GM23338 (cell line): ENCODE measurements around the gene PROS1.

Source experiments
- CREB1 ChIP-seq: fragments of 250-450 bp; sonication (Bioruptor Pico); IDR thresholded peaks from 2 replicates; pipeline ENCODE4 v1.5.0; 2020; ENCODE audit warnings: low read depth, mild to moderate bottlenecking, moderate library complexity
- EZH2 ChIP-seq: fragments of 200-600 bp; sonication (generic); IDR thresholded peaks from one replicate; pipeline ENCODE4 v1.8.0; 2017; ENCODE audit warnings: antibody characterized with exemption, mild to moderate bottlenecking, low read depth; ENCODE audit not compliant: unreplicated experiment
- EZH2phosphoT487 ChIP-seq: fragments of 200-600 bp; sonication (generic); IDR thresholded peaks from one replicate; pipeline ENCODE4 v1.8.1; 2018; ENCODE audit warnings: antibody characterized with exemption; ENCODE audit not compliant: unreplicated experiment
- JUNB ChIP-seq: IDR thresholded peaks from one replicate; pipeline ENCODE4 v1.6.1; 2016; ENCODE audit warnings: antibody characterized with exemption; ENCODE audit not compliant: unreplicated experiment
- NANOG ChIP-seq: IDR thresholded peaks from 2 replicates; pipeline ENCODE4 v1.6.1; 2016; ENCODE audit warnings: antibody characterized with exemption, borderline replicate concordance
- POLR2AphosphoS5 ChIP-seq: IDR thresholded peaks from 2 replicates; pipeline ENCODE4 v1.6.1; 2016; ENCODE audit warnings: antibody characterized with exemption, low read depth
- STAT1 ChIP-seq: IDR thresholded peaks from one replicate; pipeline ENCODE4 v1.6.1; 2016; ENCODE audit warnings: antibody characterized with exemption; ENCODE audit not compliant: unreplicated experiment
- ZNF114 ChIP-seq: fragments of 250-450 bp; sonication (Bioruptor Pico); IDR thresholded peaks from 2 replicates; pipeline ENCODE4 v1.5.0; 2020; ENCODE audit warnings: mild to moderate bottlenecking, moderate library complexity
- ZNF331 ChIP-seq: fragments of 250-450 bp; sonication (Bioruptor Pico); IDR thresholded peaks from 2 replicates; pipeline ENCODE4 v1.5.0; 2020; ENCODE audit warnings: low read depth, mild to moderate bottlenecking, moderate library complexity
- ZNF462 ChIP-seq: fragments of 250-450 bp; sonication (Bioruptor Pico); IDR thresholded peaks from 2 replicates; pipeline ENCODE4 v1.5.0; 2020; ENCODE audit warnings: mild to moderate bottlenecking, moderate library complexity
- TF ChIP-seq, protein P1 (sequence below), 2 experiments: fragments of 200-600 bp in 1 of 2; sonication (generic) in 1 of 2; conservative IDR thresholded peaks; 2 replicates each; pipeline versions ENCODE4 v1.5.1 to v1.6.1; 2016 to 2017; ENCODE audit warnings: antibody characterized with exemption in 2 of 2, low read depth in 2 of 2, mild to moderate bottlenecking in 2 of 2, moderate library complexity in 1 of 2
- TF ChIP-seq, protein P2 (sequence below): IDR thresholded peaks from one replicate; pipeline ENCODE4 v1.6.1; 2018; ENCODE audit warnings: antibody characterized with exemption; ENCODE audit not compliant: unreplicated experiment
- TF ChIP-seq, protein P3 (sequence below): IDR thresholded peaks from 2 replicates; pipeline ENCODE4 v1.6.1; 2016; ENCODE audit warnings: antibody characterized with exemption

DNA sequence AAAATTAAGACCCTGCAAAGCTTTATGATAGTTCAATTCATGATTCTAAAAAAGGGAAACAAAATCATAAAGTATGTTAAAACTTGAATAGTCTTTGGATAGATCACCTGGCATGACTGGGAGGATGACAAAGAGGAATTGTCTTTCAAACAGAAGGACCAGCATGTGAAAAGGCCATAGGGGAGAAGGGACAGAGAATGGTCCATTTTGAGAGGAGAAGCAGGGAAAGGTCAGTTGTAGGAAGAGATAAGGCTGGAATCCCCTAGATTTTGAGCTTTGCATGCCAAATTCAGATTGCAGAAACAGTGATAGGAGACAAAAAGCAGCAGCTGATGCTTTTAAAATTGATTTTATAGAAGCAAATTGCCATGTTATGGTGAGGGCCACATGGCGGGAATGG is 12.7 kb downstream of the PROS1 start:
- TF ChIP-seq, protein P1, sequence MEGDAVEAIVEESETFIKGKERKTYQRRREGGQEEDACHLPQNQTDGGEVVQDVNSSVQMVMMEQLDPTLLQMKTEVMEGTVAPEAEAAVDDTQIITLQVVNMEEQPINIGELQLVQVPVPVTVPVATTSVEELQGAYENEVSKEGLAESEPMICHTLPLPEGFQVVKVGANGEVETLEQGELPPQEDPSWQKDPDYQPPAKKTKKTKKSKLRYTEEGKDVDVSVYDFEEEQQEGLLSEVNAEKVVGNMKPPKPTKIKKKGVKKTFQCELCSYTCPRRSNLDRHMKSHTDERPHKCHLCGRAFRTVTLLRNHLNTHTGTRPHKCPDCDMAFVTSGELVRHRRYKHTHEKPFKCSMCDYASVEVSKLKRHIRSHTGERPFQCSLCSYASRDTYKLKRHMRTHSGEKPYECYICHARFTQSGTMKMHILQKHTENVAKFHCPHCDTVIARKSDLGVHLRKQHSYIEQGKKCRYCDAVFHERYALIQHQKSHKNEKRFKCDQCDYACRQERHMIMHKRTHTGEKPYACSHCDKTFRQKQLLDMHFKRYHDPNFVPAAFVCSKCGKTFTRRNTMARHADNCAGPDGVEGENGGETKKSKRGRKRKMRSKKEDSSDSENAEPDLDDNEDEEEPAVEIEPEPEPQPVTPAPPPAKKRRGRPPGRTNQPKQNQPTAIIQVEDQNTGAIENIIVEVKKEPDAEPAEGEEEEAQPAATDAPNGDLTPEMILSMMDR (conservative IDR thresholded peaks at IDR 0.05; ENCODE audit: low read depth in 2 of 2): no peak
- TF ChIP-seq, protein P2, sequence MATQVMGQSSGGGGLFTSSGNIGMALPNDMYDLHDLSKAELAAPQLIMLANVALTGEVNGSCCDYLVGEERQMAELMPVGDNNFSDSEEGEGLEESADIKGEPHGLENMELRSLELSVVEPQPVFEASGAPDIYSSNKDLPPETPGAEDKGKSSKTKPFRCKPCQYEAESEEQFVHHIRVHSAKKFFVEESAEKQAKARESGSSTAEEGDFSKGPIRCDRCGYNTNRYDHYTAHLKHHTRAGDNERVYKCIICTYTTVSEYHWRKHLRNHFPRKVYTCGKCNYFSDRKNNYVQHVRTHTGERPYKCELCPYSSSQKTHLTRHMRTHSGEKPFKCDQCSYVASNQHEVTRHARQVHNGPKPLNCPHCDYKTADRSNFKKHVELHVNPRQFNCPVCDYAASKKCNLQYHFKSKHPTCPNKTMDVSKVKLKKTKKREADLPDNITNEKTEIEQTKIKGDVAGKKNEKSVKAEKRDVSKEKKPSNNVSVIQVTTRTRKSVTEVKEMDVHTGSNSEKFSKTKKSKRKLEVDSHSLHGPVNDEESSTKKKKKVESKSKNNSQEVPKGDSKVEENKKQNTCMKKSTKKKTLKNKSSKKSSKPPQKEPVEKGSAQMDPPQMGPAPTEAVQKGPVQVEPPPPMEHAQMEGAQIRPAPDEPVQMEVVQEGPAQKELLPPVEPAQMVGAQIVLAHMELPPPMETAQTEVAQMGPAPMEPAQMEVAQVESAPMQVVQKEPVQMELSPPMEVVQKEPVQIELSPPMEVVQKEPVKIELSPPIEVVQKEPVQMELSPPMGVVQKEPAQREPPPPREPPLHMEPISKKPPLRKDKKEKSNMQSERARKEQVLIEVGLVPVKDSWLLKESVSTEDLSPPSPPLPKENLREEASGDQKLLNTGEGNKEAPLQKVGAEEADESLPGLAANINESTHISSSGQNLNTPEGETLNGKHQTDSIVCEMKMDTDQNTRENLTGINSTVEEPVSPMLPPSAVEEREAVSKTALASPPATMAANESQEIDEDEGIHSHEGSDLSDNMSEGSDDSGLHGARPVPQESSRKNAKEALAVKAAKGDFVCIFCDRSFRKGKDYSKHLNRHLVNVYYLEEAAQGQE: no peak
- no peak for TF ChIP-seq ZNF114 (CRISPR knock-in tag)
- TF ChIP-seq POLR2AphosphoS5: no peak
- TF ChIP-seq JUNB: no peak
- TF ChIP-seq EZH2phosphoT487: no peak
- TF ChIP-seq EZH2: no peak
- no peak for TF ChIP-seq ZNF331
- TF ChIP-seq CREB1 (CRISPR knock-in tag): no peak
- TF ChIP-seq STAT1: no peak
- TF ChIP-seq NANOG: no peak
- no peak for TF ChIP-seq ZNF462 (CRISPR knock-in tag)
- TF ChIP-seq, protein P3, sequence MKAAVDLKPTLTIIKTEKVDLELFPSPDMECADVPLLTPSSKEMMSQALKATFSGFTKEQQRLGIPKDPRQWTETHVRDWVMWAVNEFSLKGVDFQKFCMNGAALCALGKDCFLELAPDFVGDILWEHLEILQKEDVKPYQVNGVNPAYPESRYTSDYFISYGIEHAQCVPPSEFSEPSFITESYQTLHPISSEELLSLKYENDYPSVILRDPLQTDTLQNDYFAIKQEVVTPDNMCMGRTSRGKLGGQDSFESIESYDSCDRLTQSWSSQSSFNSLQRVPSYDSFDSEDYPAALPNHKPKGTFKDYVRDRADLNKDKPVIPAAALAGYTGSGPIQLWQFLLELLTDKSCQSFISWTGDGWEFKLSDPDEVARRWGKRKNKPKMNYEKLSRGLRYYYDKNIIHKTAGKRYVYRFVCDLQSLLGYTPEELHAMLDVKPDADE: no peak
